B cell (primary cell): Measurements from ENCODE around the gene RBPJL. TPM values are rescaled to one million over a fixed set of nuclear protein-coding genes. Genes with fewer than 3 reads are reported as not detected.

Source experiments
- ATAC-seq: fragments of 200-7000 bp; cut with Tn5 transposase; one replicate; pipeline ENCODE4 v1.10.0; 2021; ENCODE audit warnings: low read depth, mild to moderate bottlenecking, moderate number of reproducible peaks, moderate library complexity
- CTCF ChIA-PET: fragments of 350-600 bp; sonication (Branson Sonifier 250); formaldehyde crosslinking; loops from one replicate; lab custom pipeline; 2021; ENCODE audit warnings: antibody characterized with exemption, inconsistent platforms; lab: Charles Lee
- POLR2A ChIA-PET: fragments of 350-600 bp; sonication (Branson Sonifier 250); formaldehyde crosslinking; loops from one replicate; lab custom pipeline; 2021; ENCODE audit warnings: antibody characterized with exemption; lab: Charles Lee
- DNase-seq: peaks from one replicate; pipeline ENCODE4 v3.0.0; 2013
- H2AFZ ChIP-seq: 2 replicates; pipeline ENCODE4 v1.6.1; 2012; ENCODE audit warnings: mild to moderate bottlenecking, low read depth, low read length; ENCODE audit not compliant: insufficient read depth, poor library complexity, severe bottlenecking
- H3K27ac ChIP-seq, 2 donors: 1 replicate in 1 of 2; 2 replicates in 1 of 2; pipeline ENCODE4 v1.5.1; 2012 to 2013; ENCODE audit warnings: low read length in 2 of 2, mild to moderate bottlenecking in 2 of 2, moderate library complexity in 1 of 2
- H3K27me3 ChIP-seq, 4 experiments: fragments of 200-600 bp in 1 of 4; sonication (generic) in 1 of 4; replicated peaks in 1 of 4; 1 replicate in 2 of 4; 2 replicates in 2 of 4; pipeline versions ENCODE4 v1.6.1 to v1.7.0; 2013 to 2016; ENCODE audit warnings: low read length in 3 of 4, mild to moderate bottlenecking in 2 of 4, mixed read lengths in 1 of 4, moderate library complexity in 1 of 4; ENCODE audit not compliant: insufficient read depth in 4 of 4, control insufficient read depth in 3 of 4; ENCODE audit errors: control extremely low read depth in 1 of 4
- H3K36me3 ChIP-seq, 2 experiments: replicated peaks in 1 of 2; 1 replicate in 1 of 2; 2 replicates in 1 of 2; pipeline versions ENCODE4 v1.6.1 to v1.7.1; 2013; ENCODE audit warnings: low read length in 1 of 2; ENCODE audit not compliant: insufficient read depth in 2 of 2, control insufficient read depth in 1 of 2; ENCODE audit errors: control extremely low read depth in 1 of 2, extremely low read depth in 1 of 2
- H3K4me1 ChIP-seq, 2 donors: fragments of 200-600 bp in 1 of 2; sonication (generic) in 1 of 2; 1 replicate in 1 of 2; 2 replicates in 1 of 2; pipeline versions ENCODE4 v1.5.1 to v1.6.1; 2013 to 2017; ENCODE audit warnings: low read length in 2 of 2; ENCODE audit not compliant: control insufficient read depth in 2 of 2, insufficient read depth in 2 of 2
- H3K4me2 ChIP-seq: replicated peaks from 2 replicates; pipeline ENCODE3; 2012; ENCODE audit warnings: mild to moderate bottlenecking, low read depth, low read length; ENCODE audit not compliant: poor library complexity, severe bottlenecking
- H3K4me3 ChIP-seq, 5 experiments: fragments of 200-600 bp in 1 of 5; sonication (generic) in 1 of 5; 1 replicate in 3 of 5; 2 replicates in 2 of 5; pipeline versions ENCODE4 v1.5.1 to v1.7.0; 2011 to 2016; ENCODE audit warnings: low read length in 4 of 5, mild to moderate bottlenecking in 4 of 5, low read depth in 2 of 5, control low read depth in 1 of 5, moderate library complexity in 1 of 5; ENCODE audit not compliant: insufficient read depth in 1 of 5; ENCODE audit errors: control extremely low read depth in 1 of 5, extremely low read depth in 1 of 5
- H3K79me2 ChIP-seq: fragments of 200-600 bp; sonication (generic); one replicate; pipeline ENCODE4 v1.6.0; 2016; ENCODE audit warnings: low read length; ENCODE audit not compliant: control insufficient read depth, insufficient read depth
- H3K9ac ChIP-seq: fragments of 200-600 bp; sonication (generic); 2 replicates; pipeline ENCODE4 v1.6.1; 2017; ENCODE audit warnings: mild to moderate bottlenecking, low read length, moderate library complexity
- H3K9me3 ChIP-seq, 3 donors: one replicate each; pipeline versions ENCODE4 v1.6.1 to v1.7.1; 2013; ENCODE audit warnings: low read length in 2 of 3; ENCODE audit not compliant: control insufficient read depth in 2 of 3, insufficient read depth in 1 of 3; ENCODE audit errors: control extremely low read depth in 1 of 3
- H4K20me1 ChIP-seq: 2 replicates; pipeline ENCODE4 v1.6.0; 2012; ENCODE audit warnings: mild to moderate bottlenecking, low read length; ENCODE audit not compliant: insufficient read depth, control insufficient read depth, poor library complexity, severe bottlenecking
- H3K27ac Mint-ChIP-seq: one replicate; pipeline ENCODE4 v1.8.0; 2021; ENCODE audit warnings: mixed read lengths
- H3K27me3 Mint-ChIP-seq: one replicate; pipeline ENCODE4 v1.8.0; 2021; ENCODE audit warnings: mixed read lengths
- H3K4me1 Mint-ChIP-seq: one replicate; pipeline ENCODE4 v1.8.0; 2021; ENCODE audit warnings: mixed read lengths
- H3K4me3 Mint-ChIP-seq: one replicate; pipeline ENCODE4 v1.8.0; 2021; ENCODE audit warnings: mixed read lengths
- H3K9me3 Mint-ChIP-seq: one replicate; pipeline ENCODE4 v1.8.0; 2022; ENCODE audit warnings: mixed read lengths; ENCODE audit not compliant: insufficient read depth
- CTCF ChIP-seq: fragments of 200-600 bp; IDR thresholded peaks from one replicate; pipeline ENCODE4 v1.8.0; 2022; ENCODE audit warnings: antibody characterized with exemption, mild to moderate bottlenecking
- EZH2 ChIP-seq: IDR thresholded peaks from 2 replicates; pipeline ENCODE4 v1.6.1; 2012; ENCODE audit warnings: borderline replicate concordance, low read depth, mild to moderate bottlenecking, moderate library complexity, low read length; ENCODE audit not compliant: insufficient read depth, poor library complexity, severe bottlenecking
- WGBS: methylation state at CpG from one replicate; pipeline ENCODE4 v1.1.5; 2013; ENCODE audit warnings: missing lambda C conversion rate; ENCODE audit not compliant: insufficient coverage; 5-methylcytosine and 5-hydroxymethylcytosine counted together
- intact Hi-C: fragments of 100-400 bp; cut with micrococcal nuclease; formaldehyde crosslinking; loops from one replicate; pipeline ENCODE4 v1.10.0; 2022
- polyA plus RNA-seq: library from polyadenylated mRNA; depleted of rRNA; stranded (reverse); fragments of >200 nt; gene quantifications from 2 replicates; pipeline ENCODE4 v1.2.3, GENCODE V29; 2012
- total RNA-seq, 2 donors: library from RNA; stranded (reverse); fragments of 120-200 nt in 1 of 2; gene quantifications; 1 replicate in 1 of 2; 2 replicates in 1 of 2; pipeline versions ENCODE4 v1.2.3 to v1.2.4, GENCODE V29; 2013 to 2022

RBPJL gene
- total and polyA plus RNA-seq, 2 donors (not counting 1 experiment from before 2014, with no cell fraction given): not detected

- WGBS: 85% methylated on average over 4 of the region's 4 CpGs
Measured at GRCh38 chr20:45288376-45288775, 18.3 kb upstream of the RBPJL start.

GRCh38 chr20:45288860-45289259 lies 17.8 kb upstream of the RBPJL start:
- H4K20me1 ChIP-seq: no peaks in the 10 kb centered on the region
- no peak for TF ChIP-seq CTCF
- TF ChIP-seq EZH2: no peak
- peaks cover 0 to 16% (median 3%) of the 10 kb centered on the region in 4 experiments for H3K27me3 ChIP-seq
- H3K9me3 ChIP-seq: no peaks in the 10 kb centered on the region
- H3K4me2 ChIP-seq: no peak overlapping the region
- WGBS: 77% methylated on average over 3 of the region's 5 CpGs
- Mint-ChIP-seq H3K9me3 (no peaks in the 10 kb centered on the region), H3K4me1 (peaks cover 13% of the 10 kb centered on the region), H3K4me3 (no peak overlapping the region), H3K27ac (no peak overlapping the region), H3K27me3 (peaks cover 45% of the 10 kb centered on the region)
- intact Hi-C loops: no loop called here
- no peaks in the 10 kb centered on the region for H3K79me2 ChIP-seq
- H2AFZ ChIP-seq: no peak overlapping the region
- H3K9ac ChIP-seq: no peak overlapping the region
- H3K27ac ChIP-seq: no peak overlapping the region
- ATAC-seq: no peak
- peaks cover 6 to 16% of the 10 kb centered on the region in 2 donors for H3K4me1 ChIP-seq
- H3K36me3 ChIP-seq: no peaks in the 10 kb centered on the region
- DNase-seq: no peak
- CTCF ChIA-PET: interaction anchor here (0.6 kb wide), 1 partner anchor 483 kb away, joined by 4 read pairs; no protein-coding TSS in a partner anchor
- no peak overlapping the region for H3K4me3 ChIP-seq
- POLR2A ChIA-PET: no interaction called here

More at GRCh38 chr20:45288376-45288775, 18.3 kb upstream of the RBPJL start:
- Histone ChIP-seq H3K4me1 (peaks cover 4 to 11% of the 10 kb centered on the region in 2 donors), H3K27ac (no peak overlapping the region), H3K4me2 (no peak overlapping the region), H3K79me2 (no peaks in the 10 kb centered on the region), H2AFZ (no peak overlapping the region), H3K4me3 (no peak overlapping the region), H3K36me3 (no peaks in the 10 kb centered on the region), H3K27me3 (peaks cover 0 to 13% (median 1%) of the 10 kb centered on the region in 4 experiments), H3K9ac (no peak overlapping the region), H4K20me1 (no peaks in the 10 kb centered on the region), H3K9me3 (no peaks in the 10 kb centered on the region)
- ChIA-PET POLR2A (no interaction called here), CTCF (interaction anchor here (0.6 kb wide), 2 partner anchors 148 to 484 kb away, joined by 3 to 4 read pairs; no protein-coding TSS in a partner anchor)
- no peak for DNase-seq
- no peak overlapping the region for H3K27ac Mint-ChIP-seq
- TF ChIP-seq CTCF (no peak), EZH2 (no peak)
- no peaks in the 10 kb centered on the region for H3K9me3 Mint-ChIP-seq
- H3K4me1 Mint-ChIP-seq: peaks cover 11% of the 10 kb centered on the region
- intact Hi-C loops: no loop called here
- ATAC-seq: no peak
- no peak overlapping the region for H3K4me3 Mint-ChIP-seq
- peaks cover 45% of the 10 kb centered on the region for H3K27me3 Mint-ChIP-seq
